Mesothelial cell of epicardium (in vitro differentiated cells): Measurements from ENCODE around the gene APELA. TPM values are rescaled to one million over a fixed set of nuclear protein-coding genes. Genes with fewer than 3 reads are reported as not detected.

Source experiments
- total RNA-seq: library from RNA; stranded (reverse); gene quantifications from 3 replicates; pipeline ENCODE4 v1.2.1, GENCODE V29; 2021

Gene APELA
- total RNA-seq, 1 donor from 2014 or later = 0.56 TPM

Other genes starting within 250 kb of the APELA start
- gene SMIM31, start 123.0 kb upstream of the APELA start, total RNA-seq = not detected in 3 replicates
- 1.6 to 2.4 TPM (median 2.2 TPM) in 3 replicates for gene TRIM61, start 100.5 kb downstream of the APELA start, total RNA-seq
- gene TRIM60, start 154.8 kb downstream of the APELA start, total RNA-seq = not detected in 3 replicates
- gene TRIM75, start 176.7 kb downstream of the APELA start, total RNA-seq = not detected in 3 replicates
- gene TMEM192, start 235.7 kb downstream of the APELA start, total RNA-seq = 12.2 to 15.4 TPM (median 13.9 TPM) in 3 replicates